HCT116 (cell line): ENCODE results near the gene EIF4A3.

Experiments
- EZH2 ChIP-seq: fragments of 200-600 bp; sonication (generic); IDR thresholded peaks from 2 replicates; pipeline ENCODE4 v1.6.1; 2017; ENCODE audit warnings: antibody characterized with exemption, mixed run types
- JUND ChIP-seq: IDR thresholded peaks from 2 replicates; pipeline ENCODE4 v1.6.1; 2012
- POLR2A ChIP-seq: IDR thresholded peaks from 2 replicates; pipeline ENCODE4 v1.7.0; 2011; ENCODE audit warnings: borderline replicate concordance; ENCODE audit not compliant: insufficient read depth, insufficient read length; ENCODE audit errors: extremely low read depth
- RAD21 ChIP-seq: IDR thresholded peaks from 2 replicates; pipeline ENCODE4 v1.6.1; 2012; ENCODE audit warnings: low read depth, mild to moderate bottlenecking
- REST ChIP-seq: IDR thresholded peaks from 2 replicates; pipeline ENCODE4 v1.6.1; 2012; ENCODE audit warnings: low read depth
- TF ChIP-seq, protein P1 (sequence below), 3 experiments: fragments of 200-600 bp in 1 of 3; sonication (generic) in 1 of 3; IDR thresholded peaks in 2 of 3; conservative IDR thresholded peaks in 1 of 3; 2 replicates each; pipeline ENCODE4 v1.5.1; 2012 to 2017; ENCODE audit warnings: low read depth in 2 of 3, low read length in 2 of 3, antibody characterized with exemption in 1 of 3, borderline replicate concordance in 1 of 3, control low read depth in 1 of 3, mild to moderate bottlenecking in 1 of 3, mixed read lengths in 1 of 3, mixed run types in 1 of 3, moderate library complexity in 1 of 3; ENCODE audit not compliant: insufficient read depth in 1 of 3

- TF ChIP-seq EZH2 (no peak), REST (no peak), POLR2A (no peak), JUND (no peak), RAD21 (no peak)
- TF ChIP-seq, protein P1, sequence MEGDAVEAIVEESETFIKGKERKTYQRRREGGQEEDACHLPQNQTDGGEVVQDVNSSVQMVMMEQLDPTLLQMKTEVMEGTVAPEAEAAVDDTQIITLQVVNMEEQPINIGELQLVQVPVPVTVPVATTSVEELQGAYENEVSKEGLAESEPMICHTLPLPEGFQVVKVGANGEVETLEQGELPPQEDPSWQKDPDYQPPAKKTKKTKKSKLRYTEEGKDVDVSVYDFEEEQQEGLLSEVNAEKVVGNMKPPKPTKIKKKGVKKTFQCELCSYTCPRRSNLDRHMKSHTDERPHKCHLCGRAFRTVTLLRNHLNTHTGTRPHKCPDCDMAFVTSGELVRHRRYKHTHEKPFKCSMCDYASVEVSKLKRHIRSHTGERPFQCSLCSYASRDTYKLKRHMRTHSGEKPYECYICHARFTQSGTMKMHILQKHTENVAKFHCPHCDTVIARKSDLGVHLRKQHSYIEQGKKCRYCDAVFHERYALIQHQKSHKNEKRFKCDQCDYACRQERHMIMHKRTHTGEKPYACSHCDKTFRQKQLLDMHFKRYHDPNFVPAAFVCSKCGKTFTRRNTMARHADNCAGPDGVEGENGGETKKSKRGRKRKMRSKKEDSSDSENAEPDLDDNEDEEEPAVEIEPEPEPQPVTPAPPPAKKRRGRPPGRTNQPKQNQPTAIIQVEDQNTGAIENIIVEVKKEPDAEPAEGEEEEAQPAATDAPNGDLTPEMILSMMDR (IDR thresholded peaks at IDR 0.05 in 2 of 3, conservative IDR thresholded peaks at IDR 0.05 in 1 of 3; ENCODE audit: borderline replicate concordance in 1 of 3, insufficient read depth in 1 of 3, low read depth in 2 of 3, low read length in 2 of 3), result no peak
Observed at GRCh38 chr17:80189611-80190010, 42.7 kb upstream of the EIF4A3 start.
